A549 treated with AZD9567 at 1 μM for 4 hours (cell line): ENCODE results near the gene SDS. TPM values are rescaled to one million over a fixed set of nuclear protein-coding genes. Genes with fewer than 3 reads are reported as not detected.

ENCODE experiments used
- total RNA-seq: library from RNA; stranded (reverse); fragments of 200-300 nt; extraction: Qiagen RNA extraction; gene quantifications from 5 replicates; pipeline ENCODE4 v1.2.3, GENCODE V29; 2022; ENCODE audit not compliant: insufficient read depth

Gene SDS
- 0.33 to 1.2 TPM (median 0.96 TPM) in 4 of 5 replicates, not detected in the other for total RNA-seq

DNA sequence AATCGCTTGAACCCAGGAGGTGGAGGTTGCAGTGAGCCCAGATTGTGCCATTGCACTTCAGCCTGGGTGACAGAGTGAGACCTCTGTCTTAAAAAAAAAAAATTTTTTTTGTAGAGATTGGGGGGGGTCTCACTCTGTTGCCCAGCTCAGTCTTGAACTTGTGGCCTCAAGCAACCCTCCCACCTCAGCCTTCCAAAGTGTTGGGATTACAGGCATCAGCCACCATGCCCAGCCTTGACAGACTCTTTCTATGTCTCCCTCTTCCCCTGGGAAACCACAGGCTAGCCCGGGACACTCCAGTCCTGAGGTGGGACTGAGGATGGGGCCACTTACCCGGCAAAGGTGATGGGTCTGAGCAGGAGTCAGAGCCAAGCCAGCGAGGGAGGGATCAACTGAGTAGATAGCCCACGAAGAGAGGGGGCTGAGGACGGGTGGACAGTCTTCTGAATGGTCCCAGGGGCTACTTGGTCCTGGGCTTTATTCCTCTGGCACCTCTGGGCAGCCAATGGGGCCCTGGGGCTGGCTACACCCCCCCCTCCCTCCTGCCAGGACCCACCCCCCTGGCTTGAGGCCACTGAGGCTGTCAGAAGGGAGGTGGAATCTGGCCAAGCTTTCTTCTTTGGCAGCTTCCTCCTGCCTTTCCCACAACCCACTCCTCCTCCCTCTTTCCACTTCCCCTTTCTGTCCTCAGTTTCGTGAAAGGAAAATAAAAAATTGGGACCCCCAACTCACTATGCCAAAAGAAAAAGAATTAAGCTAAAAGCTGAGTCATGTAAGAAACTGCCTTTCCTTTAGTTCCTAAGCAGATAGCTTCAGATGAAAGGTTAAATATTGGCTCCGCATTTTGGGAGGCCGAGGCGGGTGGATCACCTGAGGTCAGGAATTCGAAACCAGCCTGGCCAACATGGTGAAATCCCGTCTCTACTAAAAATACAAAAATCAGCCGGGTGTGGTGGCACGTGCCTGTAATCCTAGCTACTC, at the start of gene SDS:
SDS (minus strand) TSS at position 453 of the 981 bp plus-strand sequence. CDS start 4,179 bp downstream, outside the sequence.

DNA sequence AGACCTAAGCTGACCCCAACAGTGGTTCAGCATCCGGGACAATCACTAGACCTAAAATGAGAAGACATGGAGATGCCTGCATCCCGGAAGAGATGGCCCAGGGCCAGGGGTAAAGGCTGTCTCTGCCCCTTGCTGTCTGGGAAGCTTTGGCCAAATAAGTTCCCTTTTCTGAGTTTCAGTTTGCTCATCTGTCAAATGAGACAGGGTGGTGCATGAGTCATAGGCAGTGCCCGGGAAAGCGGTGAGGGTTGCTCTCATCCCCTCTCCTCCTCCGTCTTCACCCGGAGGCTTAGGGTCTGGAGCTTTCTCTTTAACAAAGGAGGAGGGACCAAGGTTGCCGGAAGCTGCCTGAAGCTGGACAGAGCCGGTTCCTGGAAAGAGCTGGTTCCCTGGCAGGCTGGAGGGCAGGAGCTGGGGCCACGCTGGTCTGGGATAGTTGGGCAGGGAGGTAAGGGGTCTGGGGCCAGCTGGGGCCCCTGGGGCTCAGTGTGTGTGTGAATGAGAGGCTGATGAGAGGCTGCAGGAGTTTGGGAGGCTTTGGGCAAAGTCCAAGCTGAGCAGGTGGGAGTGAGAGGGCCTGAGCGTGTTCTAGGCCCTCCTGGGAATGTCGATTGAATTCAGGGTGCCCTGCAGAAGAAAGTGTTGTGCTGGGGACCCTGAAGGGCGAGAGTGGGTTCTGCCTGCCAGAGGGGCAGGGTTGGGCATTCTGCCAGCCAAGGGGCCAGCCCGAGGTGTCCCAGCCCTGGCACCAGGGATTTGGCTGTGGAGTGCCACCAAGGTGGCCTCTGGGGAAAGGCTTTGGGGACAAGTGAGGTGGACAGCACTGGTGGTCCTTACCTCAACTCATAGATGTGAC, 18.6 kb upstream of the SDS start, which contains the start of gene SDSL:
SDSL (plus strand) TSS at position 351 of the 856 bp plus-strand sequence. CDS start 5,603 bp downstream, outside the sequence.

GRCh38 chr12:113358381-113359132, 45.1 kb downstream of the SDS start, which contains the start of gene PLBD2:
TSS of gene PLBD2 (plus strand) at chr12:113358587. CDS start at chr12:113358601, 14 bp downstream.

Other genes starting within 250 kb of the SDS start
- 54.7 to 89.8 TPM (median 79.3 TPM) in 5 replicates for gene DDX54, start 218.4 kb downstream of the SDS start, total RNA-seq
- gene RITA1, start 218.2 kb downstream of the SDS start, total RNA-seq: 24.8 to 34.4 TPM (median 32.5 TPM) in 5 replicates
- gene TPCN1, start 182.4 kb downstream of the SDS start, total RNA-seq: 18.2 to 20.2 TPM (median 20.0 TPM) in 5 replicates
- gene SLC8B1, start 68.8 kb downstream of the SDS start, total RNA-seq: 8.3 to 11.1 TPM (median 8.9 TPM) in 5 replicates
- gene PLBD2, start 45.3 kb downstream of the SDS start, total RNA-seq: 31.8 to 46.1 TPM (median 32.7 TPM) in 5 replicates
- gene SDSL, start 18.5 kb upstream of the SDS start, total RNA-seq: 22.5 to 27.0 TPM (median 25.6 TPM) in 5 replicates
- gene LHX5, start 68.0 kb upstream of the SDS start, total RNA-seq: 0.03 TPM in 2 of 5 replicates, not detected in the others